Right ventricle myocardium inferior (tissue), 1 donor: ENCODE measurements around the gene TFR2. TPM values are rescaled to one million over a fixed set of nuclear protein-coding genes. Genes with fewer than 3 reads are reported as not detected.

Experiments
- total RNA-seq: library from RNA; stranded (reverse); fragmentation: NEBNext Ultra II Directional; extraction: Animal tissue kit (Norgen Biotek cat#: 25700); gene quantifications from one replicate; pipeline ENCODE4 v1.2.1, GENCODE V29; 2021
- donor health status: DM: no; HTN: yes; CAD: no; lungs with severe emphysema.

TFR2 gene
- total RNA-seq, 1 donor from 2014 or later, result 0.22 TPM

Other genes starting within 250 kb of the TFR2 start
- 4.4 TPM for gene ZCWPW1, start 212.8 kb downstream of the TFR2 start, total RNA-seq
- 24.9 TPM for gene MEPCE, start 211.7 kb downstream of the TFR2 start, total RNA-seq
- gene PPP1R35, start 205.1 kb downstream of the TFR2 start, total RNA-seq, result 12.4 TPM
- 0.35 TPM for gene SPACDR, start 177.3 kb downstream of the TFR2 start, total RNA-seq
- gene TSC22D4, start 162.3 kb downstream of the TFR2 start, total RNA-seq, result 50.3 TPM
- 0.54 TPM for gene NYAP1, start 157.6 kb downstream of the TFR2 start, total RNA-seq
- 21.5 TPM for gene AGFG2, start 102.3 kb downstream of the TFR2 start, total RNA-seq
- gene SAP25, start 67.7 kb downstream of the TFR2 start, total RNA-seq, result 0.84 TPM
- 29.3 TPM for gene LRCH4, start 55.4 kb downstream of the TFR2 start, total RNA-seq
- gene FBXO24, start 55.2 kb downstream of the TFR2 start, total RNA-seq, result 0.41 TPM
- 56.0 TPM for gene PCOLCE, start 39.2 kb downstream of the TFR2 start, total RNA-seq
- 9.3 TPM for gene MOSPD3, start 29.0 kb downstream of the TFR2 start, total RNA-seq
- not detected for gene ACTL6B, start 14.9 kb upstream of the TFR2 start, total RNA-seq
- 120 TPM for gene GNB2, start 32.2 kb upstream of the TFR2 start, total RNA-seq
- 25.4 TPM for gene GIGYF1, start 52.7 kb upstream of the TFR2 start, total RNA-seq
- 29.2 TPM for gene POP7, start 64.6 kb upstream of the TFR2 start, total RNA-seq
- gene EPO, start 78.9 kb upstream of the TFR2 start, total RNA-seq, result not detected
- gene ZAN, start 92.0 kb upstream of the TFR2 start, total RNA-seq, result not detected
- gene EPHB4, start 186.0 kb upstream of the TFR2 start, total RNA-seq, result 27.0 TPM
- 10.2 TPM for gene SLC12A9, start 211.2 kb upstream of the TFR2 start, total RNA-seq
- 15.5 TPM for gene TRIP6, start 225.8 kb upstream of the TFR2 start, total RNA-seq
- 70.5 TPM for gene SRRT, start 233.6 kb upstream of the TFR2 start, total RNA-seq
- 1.9 TPM for gene UFSP1, start 248.2 kb upstream of the TFR2 start, total RNA-seq